DMS79 treated with DMSO at 0.1 percent for 48 hours (cell line): ENCODE data around the gene GARIN3.
A peak's percentile ranks its signal among the peaks of the same experiment; 100 is the strongest.

Source experiments
- DNase-seq: peaks from one replicate; lab custom pipeline; 2025; lab: John Stamatoyannopoulos, UW

Gene GARIN3

GRCh38 chr5:157143127-157143971 is 22.7 kb downstream of the GARIN3 start:
- peak; percentile 81 for DNase-seq

GRCh38 chr5:157142317-157143126 is 23.5 kb downstream of the GARIN3 start, which contains the start of gene MED7:
Gene MED7, minus strand, starts transcription at chr5:157142865. Its CDS starts 3,434 bp downstream, at chr5:157139431.
- peak; percentile 93 for DNase-seq

GRCh38 chr5:157137691-157138090 is 28.4 kb downstream of the GARIN3 start:
- DNase-seq: no peak

GRCh38 chr5:157132281-157132612 is 33.8 kb downstream of the GARIN3 start:
- DNase-seq: no peak

- peak; percentile 34 for DNase-seq
These were observed 35.1 kb downstream of the GARIN3 start for GRCh38 chr5:157130925-157131324.

- no peak for DNase-seq
These were observed 44.4 kb downstream of the GARIN3 start for GRCh38 chr5:157121709-157122108.

GRCh38 chr5:157120102-157120501 is 46.0 kb downstream of the GARIN3 start:
- no peak for DNase-seq

GRCh38 chr5:157116483-157116954 is 49.5 kb downstream of the GARIN3 start:
- no peak for DNase-seq

GRCh38 chr5:157115502-157115901 is 50.6 kb downstream of the GARIN3 start:
- no peak for DNase-seq

- DNase-seq: no peak
These were observed 51.1 kb downstream of the GARIN3 start for GRCh38 chr5:157115012-157115411.

GRCh38 chr5:157113002-157113401 is 53.1 kb downstream of the GARIN3 start:
- DNase-seq: no peak
